Thoracic aorta (tissue), 2 donors: Measurements from ENCODE around the gene SMOC2. TPM values are rescaled to one million over a fixed set of nuclear protein-coding genes. Genes with fewer than 3 reads are reported as not detected.

Source experiments
- ATAC-seq: fragments of 150-250 bp; one replicate; pipeline ENCODE4 v1.8.0; 2017; ENCODE audit warnings: low read depth; ENCODE audit not compliant: insufficient number of reproducible peaks, low FRiP score
- DNase-seq: peaks from one replicate; pipeline ENCODE4 v3.0.0-alpha.2; 2020; ENCODE audit warnings: low spot score
- H3K27ac ChIP-seq, 2 donors: fragments of 200-600 bp; sonication (generic); 1 replicate in 1 of 2; 2 replicates in 1 of 2; pipeline ENCODE4 v1.5.1; 2016; ENCODE audit warnings: mild to moderate bottlenecking in 2 of 2, moderate library complexity in 2 of 2
- H3K27me3 ChIP-seq: fragments of 200-600 bp; sonication (generic); replicated peaks from 2 replicates; pipeline ENCODE4 v1.6.0; 2016; ENCODE audit warnings: mild to moderate bottlenecking; ENCODE audit not compliant: insufficient read depth
- H3K36me3 ChIP-seq: fragments of 200-600 bp; sonication (generic); one replicate; pipeline ENCODE4 v1.5.1; 2016
- H3K4me1 ChIP-seq, 2 donors: fragments of 200-600 bp; sonication (generic); 1 replicate in 1 of 2; 2 replicates in 1 of 2; pipeline versions ENCODE4 v1.5.1 to v1.6.0; 2016; ENCODE audit warnings: low read depth in 2 of 2, mild to moderate bottlenecking in 1 of 2; ENCODE audit not compliant: control insufficient read depth in 1 of 2
- H3K4me3 ChIP-seq: fragments of 200-600 bp; sonication (generic); 2 replicates; pipeline ENCODE4 v1.5.1; 2016; ENCODE audit warnings: mild to moderate bottlenecking
- H3K9me3 ChIP-seq: fragments of 200-600 bp; sonication (generic); 2 replicates; pipeline ENCODE4 v1.5.1; 2016
- total RNA-seq, 2 donors: library from RNA; depleted of rRNA; stranded (reverse); fragments of >200 nt; gene quantifications; one replicate each; pipeline versions ENCODE4 v1.1.0 to v1.2.3, GENCODE V29; 2016
- TF ChIP-seq, protein P1 (sequence below): fragments of 200-600 bp; sonication (generic); IDR thresholded peaks from one replicate; pipeline ENCODE4 v1.5.1; 2019; ENCODE audit warnings: antibody characterized with exemption

Gene SMOC2
- total RNA-seq, 2 donors from 2014 or later: 334 to 424 TPM

DNA sequence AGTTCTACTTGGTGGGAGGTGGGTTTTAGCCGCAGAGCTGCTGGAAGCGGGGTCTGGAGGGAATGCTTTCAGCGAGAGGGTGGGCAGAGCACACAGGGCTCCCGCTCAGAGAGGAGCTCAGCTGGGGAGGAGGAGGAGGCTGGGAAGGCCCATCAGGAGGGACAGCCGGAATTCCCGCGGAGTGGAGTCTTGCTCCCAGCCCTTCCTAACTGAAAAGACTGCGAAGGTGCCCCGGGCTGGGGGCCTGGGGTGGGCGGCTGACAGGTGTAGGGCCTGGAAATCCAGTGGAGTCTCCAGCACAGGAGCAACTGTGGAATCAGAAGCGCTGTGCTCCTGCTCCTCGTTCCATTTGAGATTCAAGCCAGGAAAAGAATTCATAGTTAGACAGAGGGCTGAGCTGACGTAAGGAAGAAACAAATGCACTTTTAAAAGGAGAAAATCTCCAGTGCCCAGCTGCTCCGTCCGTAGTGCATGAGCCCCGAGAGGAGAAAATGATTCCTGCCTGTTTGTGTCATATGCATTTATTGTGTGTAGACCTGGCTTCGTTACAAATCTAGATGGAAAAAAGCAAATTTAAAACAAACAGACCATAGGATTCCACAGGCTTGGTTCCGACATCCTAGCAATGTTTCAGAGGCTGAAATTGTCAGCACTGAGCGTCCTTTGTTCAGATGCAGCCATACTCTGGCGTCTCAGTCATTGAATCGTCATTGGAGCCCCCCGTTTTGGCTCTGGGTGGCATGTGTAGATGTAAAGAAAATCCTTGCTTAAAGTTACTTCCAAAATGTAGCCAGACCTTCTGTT is 197.7 kb downstream of the SMOC2 start:
- Histone ChIP-seq H3K27me3 (no peaks in the 10 kb centered on the region), H3K4me3 (peak overlapping the region; percentile 47), H3K9me3 (no peaks in the 10 kb centered on the region), H3K27ac (no peak overlapping the region), H3K4me1 (peaks cover 19 to 58% of the 10 kb centered on the region in 2 donors), H3K36me3 (peaks cover 5% of the 10 kb centered on the region)
- no peak for DNase-seq
- ATAC-seq: no peak
- TF ChIP-seq, protein P1, sequence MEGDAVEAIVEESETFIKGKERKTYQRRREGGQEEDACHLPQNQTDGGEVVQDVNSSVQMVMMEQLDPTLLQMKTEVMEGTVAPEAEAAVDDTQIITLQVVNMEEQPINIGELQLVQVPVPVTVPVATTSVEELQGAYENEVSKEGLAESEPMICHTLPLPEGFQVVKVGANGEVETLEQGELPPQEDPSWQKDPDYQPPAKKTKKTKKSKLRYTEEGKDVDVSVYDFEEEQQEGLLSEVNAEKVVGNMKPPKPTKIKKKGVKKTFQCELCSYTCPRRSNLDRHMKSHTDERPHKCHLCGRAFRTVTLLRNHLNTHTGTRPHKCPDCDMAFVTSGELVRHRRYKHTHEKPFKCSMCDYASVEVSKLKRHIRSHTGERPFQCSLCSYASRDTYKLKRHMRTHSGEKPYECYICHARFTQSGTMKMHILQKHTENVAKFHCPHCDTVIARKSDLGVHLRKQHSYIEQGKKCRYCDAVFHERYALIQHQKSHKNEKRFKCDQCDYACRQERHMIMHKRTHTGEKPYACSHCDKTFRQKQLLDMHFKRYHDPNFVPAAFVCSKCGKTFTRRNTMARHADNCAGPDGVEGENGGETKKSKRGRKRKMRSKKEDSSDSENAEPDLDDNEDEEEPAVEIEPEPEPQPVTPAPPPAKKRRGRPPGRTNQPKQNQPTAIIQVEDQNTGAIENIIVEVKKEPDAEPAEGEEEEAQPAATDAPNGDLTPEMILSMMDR: no peak

DNA sequence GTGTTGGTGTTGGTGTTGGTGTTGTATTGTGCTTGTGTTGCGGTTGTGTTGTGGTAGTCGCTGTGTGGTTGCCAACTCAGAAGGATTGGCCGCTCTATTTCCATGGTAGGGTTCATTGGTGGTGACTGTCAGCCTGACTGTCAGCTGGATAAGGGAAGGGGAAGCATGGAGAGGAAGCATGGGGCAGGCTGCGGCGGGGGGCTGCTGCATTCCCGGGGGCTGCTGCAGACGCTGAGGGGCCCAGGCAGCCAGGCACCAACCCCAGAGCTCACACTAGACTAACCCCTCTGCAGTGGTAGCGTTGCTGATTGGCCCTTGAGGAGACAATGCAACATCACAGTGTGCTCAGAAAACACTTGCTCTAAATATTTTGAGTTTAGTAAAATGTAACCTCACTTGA is 199.2 kb downstream of the SMOC2 start:
- ATAC-seq (no peak), DNase-seq (no peak)
- H3K4me1 ChIP-seq: peaks cover 19 to 52% of the 10 kb centered on the region in 2 donors
- H3K4me3 ChIP-seq: no peak overlapping the region
- TF ChIP-seq, protein P1: no peak
- peaks cover 5% of the 10 kb centered on the region for H3K36me3 ChIP-seq
- no peaks in the 10 kb centered on the region for H3K9me3 ChIP-seq
- H3K27me3 ChIP-seq: no peaks in the 10 kb centered on the region
- H3K27ac ChIP-seq: no peak overlapping the region

DNA sequence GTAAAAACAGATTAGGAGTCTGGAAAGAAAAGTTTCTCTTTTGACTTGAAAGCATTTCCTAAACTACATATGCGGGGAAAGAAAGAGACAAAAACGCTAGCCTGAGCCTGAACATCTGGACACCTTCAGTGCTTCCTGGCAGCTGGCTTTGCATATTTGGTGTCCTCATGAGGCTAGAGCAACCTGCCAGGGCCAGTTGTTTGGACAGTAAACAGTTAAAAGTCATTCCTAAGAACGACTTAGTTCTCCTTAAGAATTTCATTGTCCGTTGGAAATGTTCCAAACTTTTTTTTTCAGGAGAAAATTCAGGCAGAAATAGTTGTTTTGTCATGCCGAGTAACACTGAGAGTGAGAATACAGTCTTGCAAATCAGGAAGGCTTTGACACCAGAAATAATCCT is 199.8 kb downstream of the SMOC2 start:
- TF ChIP-seq, protein P1: no peak
- DNase-seq: no peak
- Histone ChIP-seq H3K36me3 (peaks cover 5% of the 10 kb centered on the region), H3K4me1 (peaks cover 19 to 52% of the 10 kb centered on the region in 2 donors), H3K27me3 (no peaks in the 10 kb centered on the region), H3K9me3 (no peaks in the 10 kb centered on the region), H3K27ac (no peak overlapping the region), H3K4me3 (no peak overlapping the region)
- ATAC-seq: no peak

DNA sequence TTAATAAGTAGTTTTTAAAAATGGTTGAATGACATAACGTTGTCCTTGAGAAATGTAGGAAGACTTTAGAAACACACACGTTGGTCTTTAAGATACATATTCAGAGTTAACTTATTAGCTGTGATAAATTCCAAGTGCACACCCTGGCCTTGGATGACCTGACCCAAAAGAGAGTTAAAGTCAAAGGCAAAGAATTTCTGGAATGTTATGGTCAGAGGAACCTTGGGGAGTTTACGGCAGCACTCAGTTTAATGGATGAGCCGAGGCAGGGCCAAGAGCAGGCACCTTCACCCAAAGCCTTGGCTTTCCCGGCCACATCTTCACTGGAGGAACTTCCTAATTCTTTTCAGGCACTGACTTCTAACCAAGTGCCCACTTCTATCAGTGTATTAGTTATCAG is 200.5 kb downstream of the SMOC2 start:
- Histone ChIP-seq H3K36me3 (peaks cover 5% of the 10 kb centered on the region), H3K27ac (no peak overlapping the region), H3K27me3 (no peaks in the 10 kb centered on the region), H3K4me1 (peaks cover 19 to 45% of the 10 kb centered on the region in 2 donors), H3K9me3 (no peaks in the 10 kb centered on the region), H3K4me3 (no peak overlapping the region)
- TF ChIP-seq, protein P1: no peak
- ATAC-seq (no peak), DNase-seq (no peak)

DNA sequence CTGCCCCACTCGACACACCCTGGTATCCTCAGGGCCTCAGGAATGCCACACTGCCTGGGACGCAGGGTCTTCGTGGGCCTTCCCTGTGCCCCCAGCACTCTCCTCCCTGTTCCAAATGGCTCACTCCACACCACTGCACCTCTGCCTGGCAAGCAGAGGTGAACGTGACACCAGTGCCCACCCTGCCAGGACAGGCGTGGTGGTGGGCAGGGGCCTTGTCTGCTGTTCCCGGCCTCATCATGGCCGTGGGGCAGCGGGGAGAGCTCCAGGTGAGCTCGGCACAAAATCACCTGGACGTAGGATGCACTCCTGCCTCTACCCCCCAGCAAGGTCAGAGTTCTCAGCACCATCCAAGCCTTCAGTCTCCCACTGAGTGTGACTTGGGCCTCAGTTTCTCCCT is 202.4 kb downstream of the SMOC2 start:
- H3K4me1 ChIP-seq: peaks cover 16 to 34% of the 10 kb centered on the region in 2 donors
- H3K27me3 ChIP-seq: no peaks in the 10 kb centered on the region
- no peak overlapping the region for H3K27ac ChIP-seq
- TF ChIP-seq, protein P1: no peak
- ATAC-seq: no peak
- DNase-seq: no peak
- H3K36me3 ChIP-seq: peaks cover 5% of the 10 kb centered on the region
- H3K9me3 ChIP-seq: no peaks in the 10 kb centered on the region
- no peak overlapping the region for H3K4me3 ChIP-seq
